Measurements from ENCODE around the gene ARHGDIA. TPM values are rescaled to one million over a fixed set of nuclear protein-coding genes. Genes with fewer than 3 reads are reported as not detected.

ARHGDIA gene
- total RNA-seq, 2 experiments from 2014 or later = 706 to 715 TPM

GRCh38 chr17:81888988-81889595, 18.0 kb upstream of the ARHGDIA start:
- H3K4me1 Mint-ChIP-seq (ENCODE audit: low read depth) = peaks cover 10% of the 10 kb centered on the region
- CTCF ChIA-PET = no interaction called here
- H3K4me1 ChIP-seq (ENCODE audit: insufficient read depth, low read length) = peaks cover 27% of the 10 kb centered on the region
- H3K36me3 Mint-ChIP-seq (ENCODE audit: low read depth) = peaks cover 69% of the 10 kb centered on the region
- H3K27me3 ChIP-seq (ENCODE audit: control insufficient read depth in 1 of 2, insufficient read depth in 2 of 2, low read length in 2 of 2) = no peaks in the 10 kb centered on the region
- ATAC-seq (ENCODE audit: poor library complexity) (no peak), DNase-seq (peak in 1 of 14 experiments; percentile 4)
- no peak overlapping the region for H3K4me3 ChIP-seq (ENCODE audit: low read length)
- POLR2A ChIA-PET = no interaction called here
- peaks cover 59% of the 10 kb centered on the region for H3K36me3 ChIP-seq (ENCODE audit: insufficient read depth, low read length)
- peak overlapping the region; percentile 83 for H3K4me3 Mint-ChIP-seq
- no peak overlapping the region for H3K27ac ChIP-seq (ENCODE audit: low read depth in 1 of 2, low read length in 2 of 2)
- H3K9me3 Mint-ChIP-seq = no peaks in the 10 kb centered on the region
- H3K27ac Mint-ChIP-seq = peak overlapping the region; percentile 40
- H3K27me3 Mint-ChIP-seq = no peaks in the 10 kb centered on the region
- intact Hi-C loops (cut with DNase I, micrococcal nuclease) = no loop called here
- no peaks in the 10 kb centered on the region for H3K9me3 ChIP-seq (ENCODE audit: control insufficient read depth in 1 of 2, insufficient read depth in 1 of 2, low read length in 2 of 2)
- TF ChIP-seq CTCF (IDR thresholded peaks at IDR 0.05) = no peak

- DNase-seq (peak in 1 of 14 experiments; percentile 4), ATAC-seq (ENCODE audit: poor library complexity) (no peak)
- intact Hi-C loops (cut with DNase I, micrococcal nuclease) = no loop called here
- H3K27ac ChIP-seq (ENCODE audit: low read depth in 1 of 2, low read length in 2 of 2) = no peak overlapping the region
- no peak overlapping the region for H3K4me3 ChIP-seq (ENCODE audit: low read length)
- POLR2A ChIA-PET = no interaction called here
- H3K4me3 Mint-ChIP-seq = peak overlapping the region; percentile 83
- H3K4me1 Mint-ChIP-seq (ENCODE audit: low read depth) = peaks cover 10% of the 10 kb centered on the region
- no peaks in the 10 kb centered on the region for H3K27me3 ChIP-seq (ENCODE audit: control insufficient read depth in 1 of 2, insufficient read depth in 2 of 2, low read length in 2 of 2)
- no peaks in the 10 kb centered on the region for H3K9me3 Mint-ChIP-seq
- H3K27me3 Mint-ChIP-seq = no peaks in the 10 kb centered on the region
- no peaks in the 10 kb centered on the region for H3K9me3 ChIP-seq (ENCODE audit: control insufficient read depth in 1 of 2, insufficient read depth in 1 of 2, low read length in 2 of 2)
- H3K4me1 ChIP-seq (ENCODE audit: insufficient read depth, low read length) = peaks cover 27% of the 10 kb centered on the region
- CTCF ChIA-PET = no interaction called here
- H3K36me3 ChIP-seq (ENCODE audit: insufficient read depth, low read length) = peaks cover 55% of the 10 kb centered on the region
- H3K36me3 Mint-ChIP-seq (ENCODE audit: low read depth) = peaks cover 72% of the 10 kb centered on the region
- TF ChIP-seq CTCF (IDR thresholded peaks at IDR 0.05) = no peak
- H3K27ac Mint-ChIP-seq = peak overlapping the region; percentile 40
Measured at GRCh38 chr17:81888105-81888987, 17.2 kb upstream of the ARHGDIA start.

- Mint-ChIP-seq H3K36me3 (ENCODE audit: low read depth) (peaks cover 78% of the 10 kb centered on the region), H3K9me3 (no peaks in the 10 kb centered on the region), H3K4me3 (peak overlapping the region; percentile 38), H3K27ac (no peak overlapping the region), H3K4me1 (ENCODE audit: low read depth) (peaks cover 5% of the 10 kb centered on the region), H3K27me3 (no peaks in the 10 kb centered on the region)
- DNase-seq (peak in 1 of 14 experiments; percentile 3), ATAC-seq (ENCODE audit: poor library complexity) (no peak)
- no peak for TF ChIP-seq CTCF (IDR thresholded peaks at IDR 0.05)
- Histone ChIP-seq H3K27me3 (ENCODE audit: control insufficient read depth in 1 of 2, insufficient read depth in 2 of 2, low read length in 2 of 2) (no peaks in the 10 kb centered on the region), H3K36me3 (ENCODE audit: insufficient read depth, low read length) (peaks cover 63% of the 10 kb centered on the region), H3K4me3 (ENCODE audit: low read length) (no peak overlapping the region), H3K4me1 (ENCODE audit: insufficient read depth, low read length) (peaks cover 18% of the 10 kb centered on the region), H3K9me3 (ENCODE audit: control insufficient read depth in 1 of 2, insufficient read depth in 1 of 2, low read length in 2 of 2) (no peaks in the 10 kb centered on the region), H3K27ac (ENCODE audit: low read depth in 1 of 2, low read length in 2 of 2) (no peak overlapping the region)
- ChIA-PET CTCF (no interaction called here), POLR2A (interaction anchor here (1.1 to 1.5 kb wide), 2 partner anchors 16 to 19 kb away, joined by 3 to 5 read pairs; no protein-coding TSS in a partner anchor)
- intact Hi-C loops (cut with DNase I, micrococcal nuclease) = no loop called here
Measured at GRCh38 chr17:81885869-81886548, 14.9 kb upstream of the ARHGDIA start.

Data from CD4-positive, alpha-beta T cell (primary cell).